Lower leg skin (tissue), 4 donors: ENCODE results near the gene SERPIND1. TPM values are rescaled to one million over a fixed set of nuclear protein-coding genes. Genes with fewer than 3 reads are reported as not detected.

Experiments used
- DNase-seq, 2 donors: peaks; one replicate each; pipeline ENCODE4 v3.0.0-alpha.2; 2019; ENCODE audit warnings: low spot score in 2 of 2
- H3K4me3 ChIP-seq: fragments of 200-600 bp; sonication (generic); 2 replicates; pipeline ENCODE4 v1.5.1; 2017; ENCODE audit warnings: mild to moderate bottlenecking, low read depth; ENCODE audit not compliant: poor library complexity, severe bottlenecking
- CTCF ChIP-seq, 3 donors: fragments of 450-650 bp; IDR thresholded peaks; one replicate each; pipeline ENCODE4 v1.5.1; 2016; ENCODE audit warnings: antibody characterized with exemption in 3 of 3, mild to moderate bottlenecking in 3 of 3, moderate library complexity in 2 of 3
- POLR2A ChIP-seq, 2 donors: fragments of 450-650 bp; IDR thresholded peaks; one replicate each; pipeline ENCODE4 v1.6.1; 2016 to 2017; ENCODE audit warnings: antibody characterized with exemption in 2 of 2, mild to moderate bottlenecking in 1 of 2, moderate library complexity in 1 of 2
- WGBS, 2 donors: methylation state at CpG; one replicate each; pipeline ENCODE4 v1.1.5; 2018; 5-methylcytosine and 5-hydroxymethylcytosine counted together
- intact Hi-C: fragments of 100-400 bp; cut with DNase I; formaldehyde crosslinking; loops from one replicate; pipeline ENCODE4 v1.15.0; 2023; ENCODE audit warnings: low total_unique reads
- total RNA-seq, 4 donors: library from RNA; depleted of rRNA; stranded (reverse); fragments of >200 nt; gene quantifications; one replicate each; pipeline ENCODE4 v1.1.0, GENCODE V29; 2016

Gene SERPIND1
- total RNA-seq, 4 donors from 2014 or later = not detected

DNA sequence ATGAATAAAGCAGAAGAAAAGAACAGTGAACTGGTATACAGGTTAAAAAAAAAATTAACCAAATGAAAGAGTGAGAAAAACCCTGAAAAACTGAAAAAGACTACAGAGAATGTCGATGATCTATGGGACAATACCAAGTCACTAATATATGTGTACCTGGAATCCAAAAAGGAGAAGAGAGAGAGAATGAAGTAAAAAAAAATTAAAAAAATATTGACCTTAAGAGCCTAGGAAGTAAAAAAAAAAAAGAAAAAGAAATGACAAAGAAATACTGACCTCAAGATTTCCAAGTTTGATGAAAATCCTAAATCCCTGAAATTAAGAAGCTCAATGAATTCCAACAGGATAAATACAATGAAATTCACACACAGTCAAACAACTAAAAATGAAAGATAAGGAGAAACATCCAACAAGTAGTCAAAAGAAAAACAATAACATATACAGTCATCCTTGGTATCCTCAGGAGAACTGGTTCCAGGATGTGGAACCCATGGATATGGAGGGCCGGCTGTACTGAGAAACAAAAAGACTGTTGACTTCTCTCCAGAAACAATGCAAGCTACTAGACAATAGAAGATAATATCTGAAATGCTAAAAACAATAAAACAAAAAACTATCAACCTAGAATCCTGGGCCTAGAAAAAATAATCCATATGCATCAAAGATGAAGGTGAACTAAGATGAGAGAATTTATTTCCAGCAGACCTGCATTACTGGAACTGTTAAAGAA, 33.5 kb upstream of the SERPIND1 start:
- no peak overlapping the region for H3K4me3 ChIP-seq
- WGBS, 2 donors = 89 to 92% methylated on average over 2 of the region's 2 CpGs
- no peak for DNase-seq
- no peak for TF ChIP-seq POLR2A (IDR thresholded peaks at IDR 0.05)
- no peak for TF ChIP-seq CTCF (IDR thresholded peaks at IDR 0.05)
- intact Hi-C loops = no loop called here

DNA sequence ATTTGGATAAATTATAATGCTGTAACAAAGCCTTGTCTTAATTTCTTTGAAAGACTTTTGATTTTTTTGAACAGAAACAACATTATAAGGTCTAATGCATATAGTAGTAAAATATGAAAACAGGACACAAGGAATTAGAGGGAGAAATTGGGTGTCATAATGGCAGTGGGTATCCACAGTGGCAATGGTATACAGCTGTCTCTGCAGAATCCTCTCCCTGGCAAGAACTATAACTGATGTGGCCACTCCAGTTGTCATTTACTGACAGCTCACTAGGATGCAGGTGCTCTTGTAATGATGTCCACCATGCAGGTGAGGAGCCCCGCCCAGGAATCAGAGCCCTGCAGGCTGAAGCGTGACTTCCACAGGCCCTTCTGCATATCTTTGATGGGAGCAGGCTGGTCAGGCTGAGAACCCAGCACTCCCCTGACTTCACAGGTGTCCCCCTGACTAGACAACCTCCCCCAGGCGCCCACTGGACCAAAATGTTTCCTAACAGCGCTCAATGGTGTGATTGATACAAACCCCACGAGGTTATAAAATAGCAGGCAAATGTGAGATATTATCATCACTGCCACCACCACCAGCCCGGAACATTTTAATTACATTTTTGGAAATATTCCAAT, 32.8 kb upstream of the SERPIND1 start:
- H3K4me3 ChIP-seq = no peak overlapping the region
- no peak for TF ChIP-seq CTCF (IDR thresholded peaks at IDR 0.05)
- TF ChIP-seq POLR2A (IDR thresholded peaks at IDR 0.05) = no peak
- WGBS, 2 donors = 75 to 78% methylated on average over 6 of the region's 6 CpGs
- no peak for DNase-seq
- intact Hi-C loops = no loop called here

- TF ChIP-seq CTCF (IDR thresholded peaks at IDR 0.05) (no peak), POLR2A (IDR thresholded peaks at IDR 0.05) (no peak)
- no peak overlapping the region for H3K4me3 ChIP-seq
- intact Hi-C loops = no loop called here
- 78% methylated on average over 16 of the region's 16 CpGs for WGBS, 2 donors
- DNase-seq = no peak
These were observed 32.0 kb upstream of the SERPIND1 start for GRCh38 chr22:20741634-20742581.

DNA sequence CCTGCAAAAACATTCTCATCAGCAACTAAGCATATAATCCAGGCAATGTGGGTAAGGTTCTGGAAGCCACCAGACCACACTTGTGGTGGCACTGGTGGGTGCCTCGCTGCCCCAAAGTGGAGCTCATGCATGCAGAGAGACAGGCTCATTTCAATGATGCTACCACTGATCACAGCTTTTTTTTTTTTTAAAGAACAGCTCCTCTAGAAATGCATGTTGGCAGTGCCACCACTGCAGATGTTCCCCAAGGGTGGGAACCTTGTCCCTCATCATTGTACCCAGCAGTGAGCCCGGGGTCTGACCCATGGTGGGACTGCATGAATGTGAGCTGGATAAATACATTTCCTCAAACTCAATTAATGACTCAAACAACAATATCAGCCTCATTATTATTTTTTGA, 31.1 kb upstream of the SERPIND1 start:
- DNase-seq = no peak
- TF ChIP-seq POLR2A (IDR thresholded peaks at IDR 0.05) (no peak), CTCF (IDR thresholded peaks at IDR 0.05) (no peak)
- H3K4me3 ChIP-seq = no peak overlapping the region
- intact Hi-C loops = no loop called here
- WGBS, 2 donors = 44 to 46% methylated on average over 2 of the region's 2 CpGs

GRCh38 chr22:20744456-20744855, 29.5 kb upstream of the SERPIND1 start:
- no peak for TF ChIP-seq POLR2A (IDR thresholded peaks at IDR 0.05)
- TF ChIP-seq CTCF (IDR thresholded peaks at IDR 0.05) = no peak
- no peak overlapping the region for H3K4me3 ChIP-seq
- 91% methylated on average over 15 of the region's 15 CpGs for WGBS, 2 donors
- intact Hi-C loops = no loop called here
- DNase-seq = no peak
